GM18526 (cell line): ENCODE results near the gene DERA.

ENCODE experiments used
- POLR2A ChIP-seq: IDR thresholded peaks from 3 replicates; pipeline ENCODE4 v1.6.1; 2011; ENCODE audit not compliant: insufficient read length; ENCODE audit errors: extremely low read depth

Gene DERA

GRCh38 chr12:16020031-16020430, 108.9 kb downstream of the DERA start:
- no peak for TF ChIP-seq POLR2A

GRCh38 chr12:16021026-16021425, 109.9 kb downstream of the DERA start:
- no peak for TF ChIP-seq POLR2A

DNA sequence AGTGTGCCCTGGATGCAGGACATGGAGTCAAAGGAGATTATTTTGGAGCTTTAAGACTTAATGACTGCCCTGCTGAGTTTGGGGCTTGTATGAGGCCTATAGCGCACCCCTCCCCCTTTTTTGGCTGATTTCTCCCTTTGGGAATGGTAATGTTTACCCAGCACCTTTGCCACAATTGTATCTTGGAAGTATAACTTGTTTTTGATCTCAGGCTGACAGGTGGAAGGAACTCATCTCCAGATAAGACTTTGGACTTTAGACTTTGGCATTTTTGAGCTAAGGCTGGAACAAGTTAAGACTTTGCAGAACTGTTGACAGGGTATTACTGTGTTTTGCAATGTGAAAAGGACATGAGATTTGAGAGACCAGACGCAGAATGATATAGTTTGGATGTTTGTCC, 110.5 kb downstream of the DERA start:
- TF ChIP-seq POLR2A, result no peak

- no peak for TF ChIP-seq POLR2A
These were observed 115.9 kb downstream of the DERA start for GRCh38 chr12:16027002-16027401.

DNA sequence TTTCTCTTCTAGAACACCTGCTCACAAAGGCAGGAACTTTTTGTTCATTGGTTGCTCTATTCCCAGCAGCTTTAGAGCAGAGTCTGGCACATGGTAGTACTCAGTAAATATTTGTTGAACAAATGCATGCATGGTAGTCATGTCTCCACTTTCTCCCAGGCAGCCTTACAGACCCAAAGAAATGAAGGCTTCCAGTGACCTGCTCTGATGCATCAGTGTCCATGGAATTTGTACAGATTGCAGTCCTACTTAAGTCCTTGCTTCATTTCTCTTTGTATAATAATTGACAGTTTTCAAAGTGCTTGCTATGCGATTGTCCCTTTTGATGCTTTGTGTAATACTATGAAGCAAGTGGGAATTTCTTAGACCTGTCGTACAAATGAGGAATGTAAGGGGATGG, 119.6 kb downstream of the DERA start:
- no peak for TF ChIP-seq POLR2A

- no peak for TF ChIP-seq POLR2A
These were observed 123.1 kb downstream of the DERA start for GRCh38 chr12:16034136-16034817.

- no peak for TF ChIP-seq POLR2A
These were observed 124.9 kb downstream of the DERA start for GRCh38 chr12:16036073-16036472.

DNA sequence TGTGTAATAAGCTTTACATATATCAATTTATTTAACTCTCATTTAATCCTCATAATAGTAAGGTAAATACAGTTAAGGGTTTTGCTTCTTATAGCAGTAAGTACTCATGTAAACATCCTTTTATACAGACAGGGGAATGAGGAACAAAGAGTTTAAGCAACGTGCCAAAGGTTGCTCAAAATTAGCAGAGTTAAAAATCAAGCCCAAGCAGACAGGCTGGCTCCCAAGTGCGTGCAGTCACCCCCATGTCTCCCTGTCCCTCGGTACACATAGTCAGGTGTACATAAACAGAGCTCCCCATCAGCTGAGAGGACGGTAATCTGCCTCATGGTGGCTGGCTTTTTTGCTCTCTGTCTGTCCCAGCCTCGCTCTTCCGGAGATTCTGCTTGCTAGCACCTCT, 126.4 kb downstream of the DERA start:
- no peak for TF ChIP-seq POLR2A

- no peak for TF ChIP-seq POLR2A
These were observed 132.3 kb downstream of the DERA start for GRCh38 chr12:16043480-16043879.

DNA sequence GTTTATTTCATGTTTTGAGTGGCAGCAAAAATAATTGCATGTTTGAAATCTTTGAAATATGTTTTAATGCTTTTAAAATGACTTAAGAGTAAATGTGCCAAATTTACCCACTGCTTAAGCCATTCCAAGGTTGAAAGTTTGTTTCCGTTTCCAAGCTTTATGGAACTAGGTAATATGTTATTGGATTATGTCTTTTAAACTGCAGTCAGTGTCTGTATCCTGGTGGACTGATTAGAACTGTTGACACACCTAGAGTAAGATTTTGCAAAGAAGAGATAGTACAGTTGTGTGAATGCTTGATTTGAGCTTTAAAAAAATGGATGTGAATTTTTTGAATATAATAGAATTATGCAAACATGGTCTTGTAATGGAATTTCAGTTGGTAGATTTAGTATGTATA, 135.1 kb downstream of the DERA start:
- TF ChIP-seq POLR2A, result no peak

GRCh38 chr12:16048511-16048910, 137.4 kb downstream of the DERA start:
- no peak for TF ChIP-seq POLR2A

GRCh38 chr12:16056910-16057309, 145.8 kb downstream of the DERA start:
- TF ChIP-seq POLR2A, result no peak

GRCh38 chr12:16062611-16063010, 151.5 kb downstream of the DERA start:
- TF ChIP-seq POLR2A, result no peak

DNA sequence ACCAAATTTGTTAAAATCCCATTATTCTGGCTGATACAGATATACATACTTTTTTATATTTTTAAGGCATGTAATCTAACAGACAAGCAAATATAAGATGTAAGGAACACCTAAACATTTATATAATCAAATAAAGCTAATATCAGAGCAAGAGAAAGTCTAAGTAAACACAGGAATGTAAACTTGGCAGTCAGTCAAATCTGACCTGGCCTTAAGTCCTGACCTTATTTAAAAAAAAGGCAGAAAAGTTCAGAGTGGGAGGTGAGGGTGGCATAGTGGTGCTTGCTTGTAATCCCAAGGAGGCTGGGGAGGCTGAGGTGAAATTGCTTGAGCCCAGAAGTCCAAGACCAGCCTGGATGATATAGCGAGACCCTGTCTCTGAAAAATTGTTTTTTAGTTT, 152.6 kb downstream of the DERA start:
- no peak for TF ChIP-seq POLR2A

GRCh38 chr12:16070113-16070512, 159.0 kb downstream of the DERA start:
- no peak for TF ChIP-seq POLR2A

- TF ChIP-seq POLR2A, result no peak
These were observed 161.5 kb downstream of the DERA start for GRCh38 chr12:16072678-16073077.

DNA sequence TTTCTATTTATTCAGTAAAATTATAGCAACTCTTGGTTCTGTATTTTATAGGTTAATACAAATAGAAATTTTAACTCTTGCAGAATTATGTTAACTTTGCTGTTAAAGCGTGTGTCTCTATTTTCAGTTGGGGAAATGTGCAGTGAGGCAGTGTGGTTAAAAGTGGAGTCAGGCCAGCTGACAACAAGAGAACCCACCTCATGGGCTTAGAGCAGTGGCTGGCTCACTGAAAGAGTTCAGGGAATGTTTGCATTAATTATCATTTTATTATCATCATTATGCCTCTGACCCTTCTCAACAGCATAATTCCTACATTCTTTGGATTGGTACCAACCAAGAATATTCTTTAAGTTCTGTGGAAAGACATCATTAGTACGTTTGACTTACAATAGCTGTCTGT, 163.8 kb downstream of the DERA start:
- TF ChIP-seq POLR2A, result no peak

GRCh38 chr12:16075887-16076286, 164.8 kb downstream of the DERA start:
- no peak for TF ChIP-seq POLR2A

DNA sequence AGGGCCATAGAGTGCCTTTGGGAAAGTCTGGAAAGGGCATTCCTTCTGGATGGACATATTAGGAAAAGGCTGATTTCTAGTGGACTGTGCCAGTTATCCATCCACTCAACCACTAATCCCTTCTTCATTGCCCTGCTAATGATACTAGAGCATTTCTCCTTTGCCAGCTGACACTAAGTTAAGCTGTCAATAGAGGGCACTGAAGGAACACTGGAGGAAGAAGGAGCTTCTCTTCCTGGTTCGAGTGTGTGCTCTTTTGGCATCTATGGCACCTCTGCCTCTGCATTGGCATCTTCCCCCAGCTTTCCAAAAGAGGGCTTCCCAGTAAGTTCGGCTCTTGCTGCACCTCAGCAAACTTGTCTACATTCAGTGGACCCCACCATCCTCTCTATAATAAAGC, 165.4 kb downstream of the DERA start:
- no peak for TF ChIP-seq POLR2A
